D721Med (cell line): Measurements from ENCODE around the gene TBP.
"Not testable (repeated sequence)": the region's sequence is repeated elsewhere in the genome, so short reads cannot be mapped to it uniquely, and the experiment has no call there.

Experiments
- DNase-seq: peaks from one replicate; pipeline ENCODE4 v3.0.0; 2011; ENCODE audit warnings: low spot score; ENCODE audit not compliant: insufficient read length
- FAIRE-seq: peaks from 2 replicates; lab custom pipeline; 2011; peaks lifted over from hg19 to GRCh38; lab: Jason Lieb, UNC
- CTCF ChIP-seq: IDR thresholded peaks from 2 replicates; pipeline ENCODE4 v1.5.1; 2012; ENCODE audit warnings: mild to moderate bottlenecking, control low read depth; ENCODE audit not compliant: insufficient read depth; ENCODE audit errors: missing control alignments

TBP gene

GRCh38 chr6:170524172-170524502 lies 30.0 kb upstream of the TBP start:
- no peak for DNase-seq
- no peak for TF ChIP-seq CTCF
- FAIRE-seq = no peak

GRCh38 chr6:170525795-170526194 lies 28.4 kb upstream of the TBP start:
- TF ChIP-seq CTCF = no peak
- no peak for FAIRE-seq

GRCh38 chr6:170527995-170528394 lies 26.2 kb upstream of the TBP start:
- DNase-seq, FAIRE-seq: not testable (repeated sequence)

More at GRCh38 chr6:170525795-170526194, 28.4 kb upstream of the TBP start:
- DNase-seq = no peak

GRCh38 chr6:170529839-170530469 lies 24.2 kb upstream of the TBP start:
- TF ChIP-seq CTCF = peak; percentile 88
- DNase-seq = peak; percentile 36
- no peak for FAIRE-seq

GRCh38 chr6:170532867-170533488 lies 21.2 kb upstream of the TBP start:
- DNase-seq (no peak), FAIRE-seq (no peak)
- TF ChIP-seq CTCF = no peak

- TF ChIP-seq CTCF = no peak
- DNase-seq (no peak), FAIRE-seq (no peak)
These were observed 20.4 kb upstream of the TBP start for GRCh38 chr6:170533792-170534191.

- TF ChIP-seq CTCF = no peak
- DNase-seq (no peak), FAIRE-seq (no peak)
These were observed 19.2 kb upstream of the TBP start for GRCh38 chr6:170535004-170535403.
